ENCODE data around the gene LDLRAD4. TPM values are rescaled to one million over a fixed set of nuclear protein-coding genes. Genes with fewer than 3 reads are reported as not detected.
A peak's percentile ranks its signal among the peaks of the same experiment; 100 is the strongest.

Gene LDLRAD4
- total RNA-seq, 4 donors from 2014 or later: 14.0 to 36.9 (median 29.3) TPM

DNA sequence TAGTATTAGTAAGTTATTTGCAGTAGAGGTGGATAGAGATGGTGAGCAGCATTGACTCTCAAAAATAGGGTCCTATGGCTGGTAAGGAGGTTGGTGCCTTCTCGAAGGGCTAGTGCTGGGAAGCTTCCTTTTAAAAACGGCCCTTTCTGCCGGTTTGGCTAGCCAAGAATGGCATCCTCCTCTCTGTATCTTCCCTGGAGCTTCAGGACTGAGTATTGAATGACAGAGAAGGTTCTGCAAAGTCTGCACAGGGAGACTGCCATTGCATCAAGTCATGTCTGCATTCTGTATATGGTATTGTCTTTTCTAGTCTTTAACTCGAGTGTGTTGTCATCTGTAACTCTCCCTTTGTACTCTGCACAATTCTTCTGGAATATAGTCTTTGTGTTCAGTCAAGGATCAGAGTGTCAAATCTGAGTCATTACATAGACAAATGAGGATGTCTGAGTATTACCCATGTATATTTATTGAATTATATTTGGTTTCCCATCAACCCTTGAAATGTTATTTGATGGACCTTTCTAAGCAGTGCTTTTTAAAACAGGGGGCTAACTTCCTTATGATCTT lies 1.1 kb downstream of the LDLRAD4 start:
- Histone ChIP-seq H3K4me1 (peaks cover 0 to 78% (median 52%) of the 10 kb centered on the region in 4 donors), H3K4me3 (peak overlapping the region in 3 of 4 donors; percentile 63 to 87 (median 66))

DNA sequence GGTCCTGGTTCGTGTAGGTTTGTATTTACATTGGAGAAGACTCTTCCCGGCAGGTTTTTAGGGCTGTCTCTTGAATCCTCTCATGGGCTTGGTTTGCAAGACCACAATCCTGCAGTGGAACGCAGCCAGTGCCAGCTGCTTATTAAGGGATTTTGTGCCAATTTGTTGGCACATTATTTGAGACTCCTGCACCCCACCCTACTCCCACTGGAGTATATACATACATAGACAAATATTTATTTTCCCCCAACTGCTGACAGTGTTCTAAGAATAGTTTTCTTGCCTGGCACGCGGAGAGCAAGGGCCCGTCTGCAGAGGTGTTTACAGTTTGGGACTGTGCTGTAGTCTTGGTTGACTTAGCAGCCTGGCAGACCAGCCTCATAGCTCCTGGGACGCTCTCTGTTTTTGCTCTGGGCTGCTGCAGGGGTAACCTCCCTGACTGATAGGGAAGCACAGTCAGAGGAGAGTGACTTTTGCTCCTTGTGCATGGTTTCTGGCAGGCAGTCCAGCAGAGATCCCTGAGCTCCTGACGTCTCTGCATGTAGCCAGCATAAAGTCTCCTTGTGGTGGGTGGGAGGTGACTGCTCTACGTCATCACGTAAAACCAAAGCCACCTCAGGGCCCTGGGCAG lies 1.9 kb downstream of the LDLRAD4 start:
- peaks cover 0 to 78% (median 52%) of the 10 kb centered on the region in 4 donors for H3K4me1 ChIP-seq
- H3K27me3 ChIP-seq: peaks cover 0 to 7% of the 10 kb centered on the region in 2 donors
- WGBS, 2 donors: 57 to 59% methylated on average over 10 of the region's 10 CpGs
- H3K36me3 ChIP-seq: no peaks in the 10 kb centered on the region
- H3K27ac ChIP-seq: peak overlapping the region in 3 of 4 donors; percentile 30 to 57 (median 32)
- H3K4me3 ChIP-seq: peak overlapping the region in 1 of 4 donors; percentile 87
- TF ChIP-seq, protein P1, sequence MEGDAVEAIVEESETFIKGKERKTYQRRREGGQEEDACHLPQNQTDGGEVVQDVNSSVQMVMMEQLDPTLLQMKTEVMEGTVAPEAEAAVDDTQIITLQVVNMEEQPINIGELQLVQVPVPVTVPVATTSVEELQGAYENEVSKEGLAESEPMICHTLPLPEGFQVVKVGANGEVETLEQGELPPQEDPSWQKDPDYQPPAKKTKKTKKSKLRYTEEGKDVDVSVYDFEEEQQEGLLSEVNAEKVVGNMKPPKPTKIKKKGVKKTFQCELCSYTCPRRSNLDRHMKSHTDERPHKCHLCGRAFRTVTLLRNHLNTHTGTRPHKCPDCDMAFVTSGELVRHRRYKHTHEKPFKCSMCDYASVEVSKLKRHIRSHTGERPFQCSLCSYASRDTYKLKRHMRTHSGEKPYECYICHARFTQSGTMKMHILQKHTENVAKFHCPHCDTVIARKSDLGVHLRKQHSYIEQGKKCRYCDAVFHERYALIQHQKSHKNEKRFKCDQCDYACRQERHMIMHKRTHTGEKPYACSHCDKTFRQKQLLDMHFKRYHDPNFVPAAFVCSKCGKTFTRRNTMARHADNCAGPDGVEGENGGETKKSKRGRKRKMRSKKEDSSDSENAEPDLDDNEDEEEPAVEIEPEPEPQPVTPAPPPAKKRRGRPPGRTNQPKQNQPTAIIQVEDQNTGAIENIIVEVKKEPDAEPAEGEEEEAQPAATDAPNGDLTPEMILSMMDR (IDR thresholded peaks at IDR 0.05): no peak
- peak in 1 of 2 donors; percentile 5 for TF ChIP-seq EP300 (IDR thresholded peaks at IDR 0.05)
- no peak for TF ChIP-seq POLR2A (IDR thresholded peaks at IDR 0.05)
- no peak for DNase-seq (ENCODE audit: low spot score in 2 of 2)
- H3K9me3 ChIP-seq: no peaks in the 10 kb centered on the region

More for the DNA sequence above, 1.1 kb downstream of the LDLRAD4 start:
- WGBS, 2 donors: 20 to 29% methylated on average over 4 of the region's 4 CpGs
- H3K27ac ChIP-seq: peak overlapping the region in 2 of 4 donors; percentile 57 to 85
- no peaks in the 10 kb centered on the region for H3K9me3 ChIP-seq
- peaks cover 0 to 7% of the 10 kb centered on the region in 2 donors for H3K27me3 ChIP-seq
- no peak for TF ChIP-seq EP300 (IDR thresholded peaks at IDR 0.05)
- no peak for TF ChIP-seq POLR2A (IDR thresholded peaks at IDR 0.05)
- TF ChIP-seq, protein P1 (IDR thresholded peaks at IDR 0.05): no peak
- DNase-seq (ENCODE audit: low spot score in 2 of 2): no peak
- no peaks in the 10 kb centered on the region for H3K36me3 ChIP-seq

DNA sequence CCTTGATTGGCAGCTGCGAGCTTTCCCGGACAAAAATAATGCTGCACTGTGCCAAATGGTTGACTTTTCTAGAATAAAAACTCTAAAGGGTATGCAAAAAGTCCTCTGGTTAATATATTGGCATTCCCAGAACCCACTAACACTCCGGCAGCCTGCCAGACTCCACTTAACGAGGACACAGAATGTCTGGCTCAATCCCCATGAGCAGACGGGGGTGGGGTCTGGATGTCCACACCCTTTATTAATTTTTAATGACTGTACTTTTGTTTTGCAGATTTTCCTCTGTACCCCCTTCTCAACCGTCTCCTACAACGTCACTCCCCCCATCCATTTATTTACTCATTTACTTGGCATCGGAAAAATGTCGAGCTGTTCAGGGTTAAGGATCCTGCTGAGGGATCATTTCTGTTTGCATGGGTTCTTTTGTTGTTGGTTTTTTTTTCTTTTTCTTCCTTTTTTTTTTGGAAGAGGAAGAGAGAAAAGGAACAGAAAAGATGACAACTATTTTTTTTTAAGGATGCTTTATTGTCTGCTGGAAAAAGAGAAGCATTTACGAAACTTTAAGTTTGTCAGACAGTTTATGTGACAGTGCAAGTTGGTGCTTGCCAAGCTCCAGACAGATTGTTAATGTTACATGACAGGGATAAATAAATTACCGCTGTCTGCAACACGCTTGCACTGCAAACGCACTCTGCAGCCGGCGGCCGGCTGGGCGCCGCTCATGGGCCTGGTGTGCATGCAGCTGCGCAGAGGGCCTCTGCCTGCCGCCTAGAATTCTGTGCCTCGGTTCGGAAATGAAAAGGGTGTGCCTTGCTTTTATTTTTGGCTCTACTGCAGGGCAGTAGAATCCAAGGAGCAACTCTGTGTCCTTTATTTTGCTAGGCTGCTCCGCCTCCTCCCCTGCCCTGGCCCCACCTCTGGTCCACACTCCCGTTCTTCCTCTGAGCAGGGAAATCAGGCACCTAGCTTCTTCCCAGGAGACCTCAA lies 3.6 kb downstream of the LDLRAD4 start:
- no peak for DNase-seq (ENCODE audit: low spot score in 2 of 2)
- peak overlapping the region in 1 of 4 donors; percentile 22 for H3K4me3 ChIP-seq
- H3K27me3 ChIP-seq: no peaks in the 10 kb centered on the region
- 13 to 17% methylated on average over 22 to 24 of the region's 24 CpGs for WGBS, 2 donors
- peak overlapping the region in 3 of 4 donors; percentile 38 to 73 (median 70) for H3K27ac ChIP-seq
- no peaks in the 10 kb centered on the region for H3K36me3 ChIP-seq
- H3K9me3 ChIP-seq: no peaks in the 10 kb centered on the region
- TF ChIP-seq EP300 (IDR thresholded peaks at IDR 0.05): peak in 1 of 2 donors; percentile 47
- TF ChIP-seq, protein P1 (IDR thresholded peaks at IDR 0.05): no peak
- peaks cover 0 to 63% (median 49%) of the 10 kb centered on the region in 4 donors for H3K4me1 ChIP-seq

DNA sequence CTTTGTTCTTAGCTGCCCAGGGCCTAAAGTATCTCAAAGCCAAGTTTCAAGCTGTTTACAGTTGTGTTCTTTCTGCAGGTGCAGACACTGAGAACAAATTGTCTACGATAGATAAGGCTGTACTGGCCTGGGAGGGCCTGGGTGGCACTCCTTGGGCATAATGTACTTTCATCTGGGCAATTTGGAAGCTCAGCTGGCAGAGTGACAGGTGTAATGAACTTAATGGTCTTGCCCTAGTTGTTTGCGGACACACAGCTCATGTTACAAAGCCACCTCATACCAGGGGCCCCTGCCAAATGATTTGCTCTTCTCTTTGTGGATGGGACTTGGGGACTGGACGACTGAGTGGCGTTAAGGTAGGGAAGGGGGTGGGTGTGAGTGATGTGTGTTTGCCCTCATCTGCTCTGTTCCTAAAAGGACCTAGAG lies 4.3 kb downstream of the LDLRAD4 start:
- Histone ChIP-seq H3K9me3 (no peaks in the 10 kb centered on the region), H3K4me1 (peaks cover 0 to 63% (median 49%) of the 10 kb centered on the region in 4 donors), H3K36me3 (no peaks in the 10 kb centered on the region), H3K27me3 (no peaks in the 10 kb centered on the region), H3K4me3 (peak overlapping the region in 1 of 4 donors; percentile 8), H3K27ac (peak overlapping the region in 3 of 4 donors; percentile 35 to 73 (median 70))
- TF ChIP-seq EP300 (IDR thresholded peaks at IDR 0.05) (no peak), POLR2A (IDR thresholded peaks at IDR 0.05) (no peak)
- TF ChIP-seq, protein P1 (IDR thresholded peaks at IDR 0.05): no peak
- WGBS, 2 donors: 53 to 65% methylated on average over 4 of the region's 4 CpGs
- no peak for DNase-seq (ENCODE audit: low spot score in 2 of 2)

Measured in tibial nerve (tissue), 4 donors.